ENCODE measurements around the gene TNFRSF6B.
"Not testable (repeated sequence)": the region's sequence is repeated elsewhere in the genome, so short reads cannot be mapped to it uniquely, and the experiment has no call there.

The TNFRSF6B gene

GRCh38 chr20:63696628-63697356 is at the start of gene TNFRSF6B:
TNFRSF6B (plus strand) TSS chr20:63696652; CDS start chr20:63696768, 116 bp downstream.
- DNase-seq = no peak

- DNase-seq = no peak
Measured at GRCh38 chr20:63648190-63648589, 48.3 kb upstream of the TNFRSF6B start.

- no peak for DNase-seq
Measured at GRCh38 chr20:63648895-63649589, 47.4 kb upstream of the TNFRSF6B start.

GRCh38 chr20:63650486-63650885 is 46.0 kb upstream of the TNFRSF6B start:
- not testable (repeated sequence) for DNase-seq

- no peak for DNase-seq
Measured at GRCh38 chr20:63651942-63652191, 44.6 kb upstream of the TNFRSF6B start.

- peak; percentile 52 to 75 for DNase-seq
Measured at GRCh38 chr20:63652192-63652980, 44.1 kb upstream of the TNFRSF6B start.

- DNase-seq = peak; percentile 77 to 81
Measured at GRCh38 chr20:63653041-63653973, 43.1 kb upstream of the TNFRSF6B start, which contains the start of gene STMN3. STMN3 (minus strand) TSS chr20:63653424; CDS start chr20:63653345, 79 bp downstream.

- no peak for DNase-seq
Measured at GRCh38 chr20:63653974-63654668, 42.3 kb upstream of the TNFRSF6B start.

GRCh38 chr20:63655249-63655648 is 41.2 kb upstream of the TNFRSF6B start:
- no peak for DNase-seq

- DNase-seq = no peak
Measured at GRCh38 chr20:63656451-63656850, 40.0 kb upstream of the TNFRSF6B start.

- no peak for DNase-seq
Measured at GRCh38 chr20:63657260-63657936, 39.1 kb upstream of the TNFRSF6B start.

- DNase-seq = peak; percentile 80 to 94
Measured at GRCh38 chr20:63657937-63658748, 38.3 kb upstream of the TNFRSF6B start, which contains the start of gene RTEL1. RTEL1 (plus strand) TSS chr20:63658312; CDS start chr20:63659403, 1,091 bp downstream.

GRCh38 chr20:63658749-63659187 is 37.7 kb upstream of the TNFRSF6B start:
- DNase-seq = no peak

GRCh38 chr20:63659370-63659769 is 37.1 kb upstream of the TNFRSF6B start:
- DNase-seq = no peak

- DNase-seq = not testable (repeated sequence)
Measured at GRCh38 chr20:63660174-63660573, 36.3 kb upstream of the TNFRSF6B start.

- no peak for DNase-seq
Measured at GRCh38 chr20:63660622-63661021, 35.8 kb upstream of the TNFRSF6B start.

GRCh38 chr20:63661108-63661507 is 35.3 kb upstream of the TNFRSF6B start:
- no peak for DNase-seq

- no peak for DNase-seq
Measured at GRCh38 chr20:63661959-63662812, 34.3 kb upstream of the TNFRSF6B start.

- DNase-seq = no peak
Measured at GRCh38 chr20:63662813-63663189, 33.7 kb upstream of the TNFRSF6B start.

All from NCI-H1930 (cell line).